ENCODE results near the gene ASCC2.

- TF ChIP-seq PKNOX1 (IDR thresholded peaks at IDR 0.05) (no peak), BHLHE40 (IDR thresholded peaks at IDR 0.05; ENCODE audit: borderline replicate concordance) (no peak), ZNF384 (IDR thresholded peaks at IDR 0.05) (no peak), FOXA1 (IDR thresholded peaks at IDR 0.05) (no peak), FOXK2 (IDR thresholded peaks at IDR 0.05) (no peak), ARNT (IDR thresholded peaks at IDR 0.05) (no peak), FOXM1 (IDR thresholded peaks at IDR 0.05; ENCODE audit: borderline replicate concordance) (no peak), SUZ12 (IDR thresholded peaks at IDR 0.05) (no peak), HDGF (IDR thresholded peaks at IDR 0.05; ENCODE audit: borderline replicate concordance) (no peak), SP1 (IDR thresholded peaks at IDR 0.05) (no peak), L3MBTL2 (conservative IDR thresholded peaks at IDR 0.05) (no peak), CTBP1 (IDR thresholded peaks at IDR 0.05; ENCODE audit: borderline replicate concordance) (no peak)
Observed at GRCh38 chr22:29780220-29780619, 57.9 kb downstream of the ASCC2 start.

Measured in HEK293T (cell line).